Natural killer cell (primary cell): ENCODE data around the gene DNAH11. TPM values are rescaled to one million over a fixed set of nuclear protein-coding genes. Genes with fewer than 3 reads are reported as not detected.

ENCODE experiments used
- ATAC-seq, 3 donors: fragments of 150-1000 bp in 2 of 3; fragments of 200-7000 bp in 1 of 3; cut with Tn5 transposase; 1 replicate in 1 of 3; 2 replicates in 2 of 3; pipeline ENCODE4 v1.10.0; 2021; ENCODE audit warnings: mild to moderate bottlenecking in 2 of 3, moderate library complexity in 2 of 3
- DNase-seq, 2 donors: peaks; one replicate each; pipeline versions ENCODE4 v3.0.0 to v3.0.0-alpha.2; 2013 to 2021; ENCODE audit warnings: mixed read lengths in 1 of 2
- H3K27ac ChIP-seq: one replicate; pipeline ENCODE4 v1.5.1; 2013; ENCODE audit warnings: mild to moderate bottlenecking, low read length
- H3K27me3 ChIP-seq: one replicate; pipeline ENCODE4 v1.6.1; 2013; ENCODE audit warnings: low read length; ENCODE audit not compliant: control insufficient read depth, insufficient read depth
- H3K36me3 ChIP-seq: one replicate; pipeline ENCODE4 v1.6.1; 2013; ENCODE audit warnings: low read length; ENCODE audit not compliant: control insufficient read depth, insufficient read depth
- H3K4me1 ChIP-seq: one replicate; pipeline ENCODE4 v1.6.1; 2013; ENCODE audit warnings: low read length; ENCODE audit not compliant: control insufficient read depth, insufficient read depth
- H3K4me3 ChIP-seq: one replicate; pipeline ENCODE4 v1.5.1; 2013; ENCODE audit warnings: low read length
- H3K9me3 ChIP-seq: one replicate; pipeline ENCODE4 v1.6.1; 2013; ENCODE audit warnings: low read length; ENCODE audit not compliant: control insufficient read depth, insufficient read depth
- H3K27ac Mint-ChIP-seq, 2 donors: one replicate each; pipeline ENCODE4 v1.8.0; 2022; ENCODE audit warnings: mild to moderate bottlenecking in 2 of 2, mixed read lengths in 2 of 2, moderate library complexity in 1 of 2
- H3K27me3 Mint-ChIP-seq, 2 donors: one replicate each; pipeline ENCODE4 v1.8.0; 2022; ENCODE audit warnings: low read depth in 2 of 2, mixed read lengths in 2 of 2
- H3K36me3 Mint-ChIP-seq: one replicate; pipeline ENCODE4 v1.8.0; 2022; ENCODE audit warnings: mixed read lengths
- H3K4me1 Mint-ChIP-seq, 2 donors: one replicate each; pipeline ENCODE4 v1.8.0; 2022; ENCODE audit warnings: mixed read lengths in 2 of 2
- H3K4me3 Mint-ChIP-seq: one replicate; pipeline ENCODE4 v1.8.0; 2022; ENCODE audit warnings: mild to moderate bottlenecking, moderate library complexity, mixed read lengths
- H3K9me3 Mint-ChIP-seq, 2 donors: one replicate each; pipeline ENCODE4 v1.8.0; 2022; ENCODE audit warnings: mixed read lengths in 2 of 2
- WGBS: methylation state at CpG from one replicate; pipeline ENCODE4 v1.1.7; 2013; ENCODE audit warnings: missing lambda C conversion rate; ENCODE audit not compliant: insufficient coverage; 5-methylcytosine and 5-hydroxymethylcytosine counted together
- intact Hi-C: fragments of 100-400 bp; cut with micrococcal nuclease; formaldehyde crosslinking; loops from one replicate; pipeline ENCODE4 v1.14.2; 2022
- total RNA-seq, 4 donors: library from RNA; stranded (reverse); fragments of 120-200 nt in 1 of 4; gene quantifications; one replicate each; pipeline versions ENCODE4 v1.2.3 to v1.2.4, GENCODE V29; 2013 to 2022
- TF ChIP-seq, protein P1 (sequence below): fragments of 200-600 bp; IDR thresholded peaks from one replicate; pipeline ENCODE4 v1.8.0; 2022; ENCODE audit warnings: antibody characterized with exemption

Gene DNAH11
- total RNA-seq, 3 donors from 2014 or later (not counting 1 experiment from before 2014, with no cell fraction given), result 0.09 to 0.48 (median 0.39) TPM

DNA sequence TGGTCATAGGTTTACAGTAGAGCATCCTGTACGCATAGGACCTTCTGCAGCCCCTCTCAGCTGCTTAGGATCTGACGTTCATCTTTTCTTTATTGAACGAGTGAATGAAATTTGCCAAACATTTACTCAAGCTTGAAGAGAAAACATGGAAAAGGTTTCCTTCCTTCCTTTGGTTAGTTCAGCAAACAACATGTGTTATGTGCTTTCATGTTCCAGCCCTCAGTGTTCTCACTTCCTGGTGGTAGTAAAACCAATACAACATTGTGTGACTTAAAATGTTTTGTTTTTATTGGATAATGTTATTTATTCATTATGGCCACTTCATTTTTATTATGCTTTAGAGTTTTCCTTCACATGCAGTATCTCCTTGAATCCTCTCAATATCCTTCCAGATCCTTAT lies 404.2 kb downstream of the DNAH11 start:
- H3K4me1 Mint-ChIP-seq, result peaks cover 3 to 4% of the 10 kb centered on the region in 2 donors
- H3K27me3 Mint-ChIP-seq, result peaks cover 6 to 27% of the 10 kb centered on the region in 2 donors
- 86% methylated on average over 3 of the region's 3 CpGs for WGBS
- no peaks in the 10 kb centered on the region for H3K9me3 Mint-ChIP-seq
- Histone ChIP-seq H3K4me3 (no peak overlapping the region), H3K4me1 (peaks cover 7% of the 10 kb centered on the region), H3K27me3 (no peaks in the 10 kb centered on the region), H3K36me3 (no peaks in the 10 kb centered on the region), H3K27ac (no peak overlapping the region), H3K9me3 (no peaks in the 10 kb centered on the region)
- no peak for ATAC-seq
- DNase-seq, result no peak
- no peak overlapping the region for H3K4me3 Mint-ChIP-seq
- no peaks in the 10 kb centered on the region for H3K36me3 Mint-ChIP-seq
- TF ChIP-seq, protein P1, sequence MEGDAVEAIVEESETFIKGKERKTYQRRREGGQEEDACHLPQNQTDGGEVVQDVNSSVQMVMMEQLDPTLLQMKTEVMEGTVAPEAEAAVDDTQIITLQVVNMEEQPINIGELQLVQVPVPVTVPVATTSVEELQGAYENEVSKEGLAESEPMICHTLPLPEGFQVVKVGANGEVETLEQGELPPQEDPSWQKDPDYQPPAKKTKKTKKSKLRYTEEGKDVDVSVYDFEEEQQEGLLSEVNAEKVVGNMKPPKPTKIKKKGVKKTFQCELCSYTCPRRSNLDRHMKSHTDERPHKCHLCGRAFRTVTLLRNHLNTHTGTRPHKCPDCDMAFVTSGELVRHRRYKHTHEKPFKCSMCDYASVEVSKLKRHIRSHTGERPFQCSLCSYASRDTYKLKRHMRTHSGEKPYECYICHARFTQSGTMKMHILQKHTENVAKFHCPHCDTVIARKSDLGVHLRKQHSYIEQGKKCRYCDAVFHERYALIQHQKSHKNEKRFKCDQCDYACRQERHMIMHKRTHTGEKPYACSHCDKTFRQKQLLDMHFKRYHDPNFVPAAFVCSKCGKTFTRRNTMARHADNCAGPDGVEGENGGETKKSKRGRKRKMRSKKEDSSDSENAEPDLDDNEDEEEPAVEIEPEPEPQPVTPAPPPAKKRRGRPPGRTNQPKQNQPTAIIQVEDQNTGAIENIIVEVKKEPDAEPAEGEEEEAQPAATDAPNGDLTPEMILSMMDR, result no peak
- intact Hi-C loops, result no loop called here
- no peak overlapping the region for H3K27ac Mint-ChIP-seq

DNA sequence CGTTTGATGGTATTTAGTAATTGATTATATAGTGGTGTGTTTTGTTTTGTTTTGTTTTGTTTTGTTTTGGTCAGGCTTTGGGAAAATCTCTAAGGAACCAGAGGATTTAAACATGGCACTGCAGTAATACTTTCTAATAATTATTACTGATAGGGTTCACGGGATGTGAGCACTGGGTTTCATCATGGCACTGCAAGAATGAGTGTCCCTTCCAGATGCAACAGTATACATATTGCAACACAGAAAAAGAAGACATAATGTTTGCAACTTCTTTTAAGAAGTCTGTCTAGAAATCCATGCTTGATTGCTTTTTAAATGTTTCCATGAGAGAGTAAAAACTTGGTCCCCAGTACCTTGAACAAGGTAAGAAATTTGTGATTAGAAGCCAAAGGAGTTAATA lies 405.1 kb downstream of the DNAH11 start:
- no peaks in the 10 kb centered on the region for H3K9me3 ChIP-seq
- Mint-ChIP-seq H3K4me3 (no peak overlapping the region), H3K9me3 (no peaks in the 10 kb centered on the region), H3K4me1 (peaks cover 3 to 4% of the 10 kb centered on the region in 2 donors), H3K36me3 (no peaks in the 10 kb centered on the region), H3K27ac (no peak overlapping the region), H3K27me3 (peaks cover 6 to 27% of the 10 kb centered on the region in 2 donors)
- TF ChIP-seq, protein P1, result no peak
- ATAC-seq (no peak), DNase-seq (no peak)
- no peaks in the 10 kb centered on the region for H3K27me3 ChIP-seq
- intact Hi-C loops, result no loop called here
- no peak overlapping the region for H3K27ac ChIP-seq
- WGBS, result 73% methylated on average over 2 of the region's 2 CpGs
- no peaks in the 10 kb centered on the region for H3K36me3 ChIP-seq
- peaks cover 7% of the 10 kb centered on the region for H3K4me1 ChIP-seq
- no peak overlapping the region for H3K4me3 ChIP-seq

DNA sequence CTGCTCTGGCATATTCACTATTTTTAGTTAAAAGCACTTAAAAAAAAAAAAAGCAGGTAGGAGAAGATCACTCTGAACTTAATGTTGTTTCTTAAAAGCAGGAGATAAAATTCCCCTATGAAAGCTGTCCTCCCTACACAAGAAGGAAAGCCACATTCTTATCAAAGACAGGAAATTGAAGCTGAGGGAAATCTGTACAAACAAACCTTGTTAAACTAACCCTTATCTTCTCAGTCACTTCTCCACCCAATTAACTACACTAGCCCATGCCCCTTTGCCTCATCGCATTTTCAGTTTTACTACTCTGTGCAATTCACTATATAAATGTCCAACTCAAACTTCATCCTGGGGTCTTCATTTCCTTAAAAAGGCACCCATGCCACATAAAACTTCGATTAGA lies 405.5 kb downstream of the DNAH11 start:
- DNase-seq (no peak), ATAC-seq (no peak)
- Mint-ChIP-seq H3K27me3 (peaks cover 6 to 27% of the 10 kb centered on the region in 2 donors), H3K27ac (no peak overlapping the region), H3K9me3 (no peaks in the 10 kb centered on the region), H3K4me3 (no peak overlapping the region), H3K4me1 (peaks cover 3 to 4% of the 10 kb centered on the region in 2 donors), H3K36me3 (no peaks in the 10 kb centered on the region)
- TF ChIP-seq, protein P1, result no peak
- no peaks in the 10 kb centered on the region for H3K9me3 ChIP-seq
- intact Hi-C loops, result no loop called here
- no peaks in the 10 kb centered on the region for H3K36me3 ChIP-seq
- peaks cover 7% of the 10 kb centered on the region for H3K4me1 ChIP-seq
- H3K4me3 ChIP-seq, result no peak overlapping the region
- WGBS, result 43% methylated on average over 2 of the region's 2 CpGs
- H3K27me3 ChIP-seq, result no peaks in the 10 kb centered on the region
- H3K27ac ChIP-seq, result no peak overlapping the region

DNA sequence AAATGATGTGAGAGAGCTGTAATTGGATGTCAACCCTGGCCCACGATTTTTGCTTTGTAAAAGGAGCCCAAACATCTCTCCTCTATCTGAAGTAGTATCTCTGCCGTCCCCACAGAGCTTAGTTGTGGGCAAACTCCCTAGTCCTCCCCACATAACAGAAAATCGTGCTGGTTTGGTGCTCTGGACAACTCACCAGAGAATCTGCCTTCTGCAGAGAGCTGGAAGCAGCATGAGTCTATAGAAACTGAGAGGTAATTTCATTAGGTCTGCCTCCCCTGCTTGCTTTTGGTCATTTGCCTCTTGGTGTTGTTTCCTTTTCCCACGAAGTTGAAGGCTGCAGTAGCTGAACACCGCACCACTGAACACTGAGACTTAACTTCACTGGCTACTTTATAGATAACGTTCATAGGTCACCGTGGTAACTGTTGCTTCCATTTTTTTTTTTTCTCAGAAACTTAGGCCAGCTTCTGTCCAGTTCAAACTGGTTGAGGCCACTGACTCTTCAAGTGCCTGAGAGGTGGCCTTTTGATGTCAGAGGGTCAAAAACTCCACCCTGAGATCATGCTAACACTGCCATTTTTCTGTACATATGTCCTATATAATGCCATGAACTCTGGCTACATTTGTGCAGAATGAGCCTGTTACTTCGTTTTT lies 406.2 kb downstream of the DNAH11 start:
- ATAC-seq (no peak), DNase-seq (no peak)
- H3K27ac ChIP-seq, result no peak overlapping the region
- TF ChIP-seq, protein P1, result no peak
- no peaks in the 10 kb centered on the region for H3K9me3 Mint-ChIP-seq
- no peaks in the 10 kb centered on the region for H3K27me3 ChIP-seq
- no peak overlapping the region for H3K4me3 ChIP-seq
- no peaks in the 10 kb centered on the region for H3K36me3 ChIP-seq
- H3K4me1 Mint-ChIP-seq, result peaks cover 3 to 4% of the 10 kb centered on the region in 2 donors
- H3K27me3 Mint-ChIP-seq, result peaks cover 6 to 27% of the 10 kb centered on the region in 2 donors
- no peak overlapping the region for H3K4me3 Mint-ChIP-seq
- 32% methylated on average over 8 of the region's 8 CpGs for WGBS
- H3K9me3 ChIP-seq, result no peaks in the 10 kb centered on the region
- peaks cover 7% of the 10 kb centered on the region for H3K4me1 ChIP-seq
- H3K36me3 Mint-ChIP-seq, result no peaks in the 10 kb centered on the region
- intact Hi-C loops, result no loop called here
- no peak overlapping the region for H3K27ac Mint-ChIP-seq
